Ramos (cell line): ENCODE results near the gene GAL3ST3.

Source experiments
- in situ Hi-C: fragments of 300-500 bp; cut with MboI; formaldehyde crosslinking; loops from one replicate; pipeline ENCODE4 v1.14.3; 2022; ENCODE audit warnings: low sequenced_read_pairs; ENCODE audit not compliant: unreplicated experiment

GAL3ST3 gene

DNA sequence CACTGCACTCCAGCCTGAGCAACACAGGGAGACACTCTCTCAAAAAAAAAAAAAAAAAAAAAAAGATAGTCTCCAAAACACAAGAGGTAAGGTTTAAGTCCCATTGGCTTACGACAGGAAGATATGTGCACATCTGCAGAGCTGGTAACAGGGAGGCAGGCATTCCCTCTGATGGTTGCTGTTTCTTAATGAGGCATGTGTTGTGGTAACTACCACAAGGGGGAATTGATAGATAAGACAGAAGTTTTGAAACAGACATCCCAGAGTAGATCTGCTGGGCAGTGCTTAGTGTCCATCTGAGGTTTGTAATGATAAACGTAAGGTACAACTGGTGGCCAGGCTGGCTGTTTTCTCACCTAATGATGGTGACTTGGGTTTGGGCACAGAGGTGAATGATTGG, 51.7 kb downstream of the GAL3ST3 start:
- in situ Hi-C loops = no loop called here

DNA sequence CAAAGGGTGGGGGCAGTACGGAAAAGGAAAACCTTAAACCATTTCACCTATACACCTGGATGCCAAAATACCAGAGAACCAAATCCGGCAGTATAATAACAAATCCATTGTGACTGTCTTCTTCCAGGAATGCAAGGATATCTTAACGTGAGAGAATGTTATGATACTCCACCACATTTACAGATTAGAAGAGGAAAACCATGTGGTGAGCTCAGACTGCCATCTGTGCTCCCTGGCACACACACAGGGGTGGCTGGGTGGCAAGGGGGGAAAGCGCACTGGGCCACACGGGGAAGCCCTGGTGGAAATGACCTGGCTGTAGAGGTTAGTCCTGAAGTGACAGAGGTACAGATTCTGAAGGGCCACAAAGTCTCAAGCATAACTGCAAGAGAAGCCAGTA, 56.9 kb downstream of the GAL3ST3 start:
- in situ Hi-C loops = no loop called here
